Measurements from ENCODE around the gene IGF1R. TPM values are rescaled to one million over a fixed set of nuclear protein-coding genes. Genes with fewer than 3 reads are reported as not detected.
A peak's percentile ranks its signal among the peaks of the same experiment; 100 is the strongest.

Gene IGF1R
- total RNA-seq, 4 donors from 2014 or later, result 31.6 to 87.8 (median 60.0) TPM

- H3K9me3 ChIP-seq, result no peaks in the 10 kb centered on the region
- peaks cover 10 to 95% (median 41%) of the 10 kb centered on the region in 3 donors for H3K4me1 ChIP-seq
- peak; percentile 63 for TF ChIP-seq POLR2AphosphoS5 (IDR thresholded peaks at IDR 0.05)
- TF ChIP-seq, protein P1, sequence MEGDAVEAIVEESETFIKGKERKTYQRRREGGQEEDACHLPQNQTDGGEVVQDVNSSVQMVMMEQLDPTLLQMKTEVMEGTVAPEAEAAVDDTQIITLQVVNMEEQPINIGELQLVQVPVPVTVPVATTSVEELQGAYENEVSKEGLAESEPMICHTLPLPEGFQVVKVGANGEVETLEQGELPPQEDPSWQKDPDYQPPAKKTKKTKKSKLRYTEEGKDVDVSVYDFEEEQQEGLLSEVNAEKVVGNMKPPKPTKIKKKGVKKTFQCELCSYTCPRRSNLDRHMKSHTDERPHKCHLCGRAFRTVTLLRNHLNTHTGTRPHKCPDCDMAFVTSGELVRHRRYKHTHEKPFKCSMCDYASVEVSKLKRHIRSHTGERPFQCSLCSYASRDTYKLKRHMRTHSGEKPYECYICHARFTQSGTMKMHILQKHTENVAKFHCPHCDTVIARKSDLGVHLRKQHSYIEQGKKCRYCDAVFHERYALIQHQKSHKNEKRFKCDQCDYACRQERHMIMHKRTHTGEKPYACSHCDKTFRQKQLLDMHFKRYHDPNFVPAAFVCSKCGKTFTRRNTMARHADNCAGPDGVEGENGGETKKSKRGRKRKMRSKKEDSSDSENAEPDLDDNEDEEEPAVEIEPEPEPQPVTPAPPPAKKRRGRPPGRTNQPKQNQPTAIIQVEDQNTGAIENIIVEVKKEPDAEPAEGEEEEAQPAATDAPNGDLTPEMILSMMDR (IDR thresholded peaks at IDR 0.05), result no peak
- H3K36me3 ChIP-seq, result no peaks in the 10 kb centered on the region
- no peaks in the 10 kb centered on the region for H3K27me3 ChIP-seq
- peak overlapping the region in 3 of 4 donors; percentile 74 to 76 (median 76) for H3K27ac ChIP-seq
- H3K4me3 ChIP-seq, result no peak overlapping the region
- 50 to 64% methylated on average over 1 to 2 of the region's 3 CpGs for WGBS, 2 donors (ENCODE audit: low coverage in 1 of 2)
- ATAC-seq, result peak; percentile 55
Measured at GRCh38 chr15:98878172-98878571, 229.8 kb downstream of the IGF1R start.

- no peaks in the 10 kb centered on the region for H3K9me3 ChIP-seq
- H3K27ac ChIP-seq, result peak overlapping the region in 3 of 4 donors; percentile 52 to 76 (median 74)
- no peak for TF ChIP-seq EP300 (IDR thresholded peaks at IDR 0.05)
- TF ChIP-seq POLR2AphosphoS5 (IDR thresholded peaks at IDR 0.05), result no peak
- no peak for TF ChIP-seq POLR2A (IDR thresholded peaks at IDR 0.05)
- peaks cover 10 to 95% (median 34%) of the 10 kb centered on the region in 3 donors for H3K4me1 ChIP-seq
- no peak overlapping the region for H3K4me3 ChIP-seq
- H3K36me3 ChIP-seq, result no peaks in the 10 kb centered on the region
- WGBS, 2 donors (ENCODE audit: low coverage in 1 of 2), result 93 to 94% methylated on average over 12 of the region's 14 CpGs
- no peak for ATAC-seq
- H3K27me3 ChIP-seq, result no peaks in the 10 kb centered on the region
Measured at GRCh38 chr15:98878862-98879261, 230.5 kb downstream of the IGF1R start.

DNA sequence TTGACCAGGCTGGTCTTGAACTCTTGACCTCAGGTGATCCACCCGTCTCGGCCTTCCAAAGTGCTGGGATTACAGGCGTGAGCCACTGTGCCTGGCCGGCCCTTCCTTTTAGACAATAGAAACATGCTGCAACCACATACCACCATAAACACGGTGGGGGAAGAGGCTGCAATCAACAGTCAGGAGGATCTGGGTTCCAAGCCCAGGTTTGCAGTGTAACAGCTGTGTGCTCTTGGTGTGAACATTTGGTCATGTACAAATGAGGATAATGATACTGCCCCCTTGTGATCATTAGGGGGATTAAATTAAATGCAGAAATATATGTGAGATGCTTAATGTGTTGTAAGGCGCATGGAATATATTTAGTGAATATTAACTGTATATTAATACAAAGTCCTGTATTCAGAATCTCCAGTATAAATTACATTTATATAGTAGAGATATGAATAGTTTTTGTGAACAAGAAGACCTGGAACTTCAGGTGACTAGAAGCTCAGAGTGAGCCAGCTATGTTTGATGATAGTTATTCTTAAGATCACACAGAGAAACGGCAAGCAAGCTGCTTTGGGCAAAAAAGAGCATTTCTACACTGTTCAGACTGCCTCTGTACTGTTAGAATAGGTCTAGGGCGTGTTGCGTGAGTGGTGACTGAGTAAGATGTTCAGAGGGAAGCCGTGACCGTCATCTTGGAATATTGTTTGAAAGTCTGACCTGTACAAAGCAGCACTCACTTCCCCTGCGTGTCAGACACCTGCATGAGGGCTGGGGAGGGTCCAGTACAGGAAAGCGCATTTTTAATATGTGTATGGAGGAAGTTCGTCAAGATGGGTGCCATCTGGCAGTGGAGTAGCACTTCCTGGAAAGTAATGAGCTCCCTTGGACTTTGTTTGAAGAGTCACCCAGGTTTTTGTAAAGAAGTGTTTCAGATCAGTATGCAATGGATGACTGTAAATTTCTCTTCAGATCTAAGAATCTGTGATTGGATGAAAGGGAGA, 233.5 kb downstream of the IGF1R start:
- no peaks in the 10 kb centered on the region for H3K27me3 ChIP-seq
- peak; percentile 40 for ATAC-seq
- WGBS, 2 donors (ENCODE audit: low coverage in 1 of 2), result 69 to 79% methylated on average over 10 to 14 of the region's 14 CpGs
- H3K4me1 ChIP-seq, result peaks cover 8 to 86% (median 19%) of the 10 kb centered on the region in 3 donors
- no peak for TF ChIP-seq POLR2AphosphoS5 (IDR thresholded peaks at IDR 0.05)
- TF ChIP-seq POLR2A (IDR thresholded peaks at IDR 0.05), result no peak
- TF ChIP-seq, protein P1 (IDR thresholded peaks at IDR 0.05), result peak; percentile 55 to 61 (median 58)
- no peaks in the 10 kb centered on the region for H3K9me3 ChIP-seq
- no peak overlapping the region for H3K27ac ChIP-seq
- H3K4me3 ChIP-seq, result no peak overlapping the region
- no peaks in the 10 kb centered on the region for H3K36me3 ChIP-seq

DNA sequence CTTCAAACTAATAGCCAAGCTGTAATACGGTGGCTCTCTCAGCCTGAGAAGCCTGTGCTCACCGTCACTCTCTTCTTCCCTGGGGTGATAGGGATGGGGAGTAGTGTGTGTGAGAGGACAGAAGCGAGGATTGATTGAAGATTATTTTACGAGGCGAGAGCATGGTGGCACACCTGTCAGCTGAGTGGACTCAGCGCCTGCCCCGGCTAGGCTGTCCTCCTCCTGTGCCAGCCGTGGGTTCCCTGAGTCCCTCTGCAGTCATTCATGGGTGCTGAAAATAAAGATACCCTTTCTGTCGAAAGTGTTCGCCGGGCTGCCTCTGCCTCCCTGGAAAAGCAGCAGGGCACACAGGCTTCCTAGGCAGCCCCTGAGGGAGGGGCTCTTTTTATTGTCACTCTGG, 235.1 kb downstream of the IGF1R start:
- Histone ChIP-seq H3K4me1 (peaks cover 0 to 70% (median 12%) of the 10 kb centered on the region in 3 donors), H3K9me3 (no peaks in the 10 kb centered on the region), H3K27me3 (no peaks in the 10 kb centered on the region), H3K27ac (peak overlapping the region in 1 of 4 donors; percentile 52), H3K36me3 (no peaks in the 10 kb centered on the region), H3K4me3 (no peak overlapping the region)
- no peak for ATAC-seq
- TF ChIP-seq EP300 (IDR thresholded peaks at IDR 0.05), result no peak
- TF ChIP-seq POLR2A (IDR thresholded peaks at IDR 0.05), result no peak
- TF ChIP-seq, protein P1 (IDR thresholded peaks at IDR 0.05), result no peak
- TF ChIP-seq POLR2AphosphoS5 (IDR thresholded peaks at IDR 0.05), result no peak
- 91 to 93% methylated on average over 10 to 11 of the region's 11 CpGs for WGBS, 2 donors (ENCODE audit: low coverage in 1 of 2)

DNA sequence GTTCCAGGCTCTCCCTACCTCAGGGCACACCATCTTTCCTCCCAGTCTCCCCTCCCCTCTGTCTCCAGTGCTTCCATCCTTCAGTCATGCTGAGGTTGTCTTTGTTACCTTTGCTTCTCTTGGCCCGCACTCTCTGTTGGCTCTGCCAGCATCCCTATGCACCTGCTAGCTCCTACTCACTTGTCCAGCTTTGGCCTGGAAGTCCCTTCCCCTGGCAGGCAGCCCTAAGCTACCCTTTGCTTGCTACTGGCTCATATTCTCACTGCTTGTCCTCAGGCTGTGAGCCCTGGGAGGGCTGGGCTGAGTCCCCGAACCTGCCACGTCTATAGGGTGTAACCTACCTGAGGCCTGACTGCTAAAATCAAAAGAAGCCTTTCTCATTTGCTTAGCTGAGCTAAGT, 236.6 kb downstream of the IGF1R start:
- 88 to 95% methylated on average over 1 to 3 of the region's 3 CpGs for WGBS, 2 donors (ENCODE audit: low coverage in 1 of 2)
- Histone ChIP-seq H3K4me3 (no peak overlapping the region), H3K9me3 (no peaks in the 10 kb centered on the region), H3K27ac (peak overlapping the region in 1 of 4 donors; percentile 7), H3K27me3 (no peaks in the 10 kb centered on the region), H3K36me3 (no peaks in the 10 kb centered on the region), H3K4me1 (peaks cover 0 to 71% (median 12%) of the 10 kb centered on the region in 3 donors)
- no peak for ATAC-seq
- TF ChIP-seq EP300 (IDR thresholded peaks at IDR 0.05) (no peak), POLR2AphosphoS5 (IDR thresholded peaks at IDR 0.05) (no peak), POLR2A (IDR thresholded peaks at IDR 0.05) (no peak)
- TF ChIP-seq, protein P1 (IDR thresholded peaks at IDR 0.05), result no peak
